Nephron progenitor cell (in vitro differentiated cells): ENCODE data around the gene SLC35F1.

ENCODE experiments used
- DNase-seq: peaks from one replicate; pipeline ENCODE4 v3.0.0; 2021
- H3K27ac Mint-ChIP-seq: 2 replicates; pipeline ENCODE4 v1.8.0; 2021; ENCODE audit warnings: mild to moderate bottlenecking, moderate library complexity, mixed read lengths
- H3K27me3 Mint-ChIP-seq: 2 replicates; pipeline ENCODE4 v1.8.0; 2021; ENCODE audit warnings: mild to moderate bottlenecking, low read depth, mixed read lengths; ENCODE audit not compliant: poor library complexity
- H3K36me3 Mint-ChIP-seq: 2 replicates; pipeline ENCODE4 v1.8.0; 2021; ENCODE audit warnings: low read depth, mixed read lengths
- H3K4me1 Mint-ChIP-seq: 2 replicates; pipeline ENCODE4 v1.8.0; 2021; ENCODE audit warnings: mixed read lengths
- H3K4me3 Mint-ChIP-seq: 2 replicates; pipeline ENCODE4 v1.8.0; 2021; ENCODE audit warnings: mild to moderate bottlenecking, moderate library complexity, mixed read lengths
- H3K9me3 Mint-ChIP-seq: 2 replicates; pipeline ENCODE4 v1.8.0; 2021; ENCODE audit warnings: mild to moderate bottlenecking, moderate library complexity, mixed read lengths
- CTCF ChIP-seq: fragments of 200-600 bp; sonication (generic); IDR thresholded peaks from 2 replicates; pipeline ENCODE4 v1.5.0; 2021; ENCODE audit warnings: antibody characterized with exemption

Gene SLC35F1

GRCh38 chr6:118168421-118168820, 261.4 kb downstream of the SLC35F1 start:
- peaks cover 8% of the 10 kb centered on the region for H3K9me3 Mint-ChIP-seq
- no peak overlapping the region for H3K27ac Mint-ChIP-seq
- no peaks in the 10 kb centered on the region for H3K4me1 Mint-ChIP-seq
- no peak for DNase-seq
- H3K36me3 Mint-ChIP-seq: peaks cover 4% of the 10 kb centered on the region
- H3K4me3 Mint-ChIP-seq: no peak overlapping the region
- no peak for TF ChIP-seq CTCF
- peaks cover 4% of the 10 kb centered on the region for H3K27me3 Mint-ChIP-seq

- DNase-seq: no peak
- Mint-ChIP-seq H3K9me3 (peaks cover 22% of the 10 kb centered on the region), H3K27me3 (peaks cover 6% of the 10 kb centered on the region), H3K4me1 (no peaks in the 10 kb centered on the region), H3K4me3 (no peak overlapping the region), H3K36me3 (peaks cover 12% of the 10 kb centered on the region), H3K27ac (no peak overlapping the region)
- no peak for TF ChIP-seq CTCF
Observed at GRCh38 chr6:118171852-118172251, 264.8 kb downstream of the SLC35F1 start.

GRCh38 chr6:118174071-118174470, 267.0 kb downstream of the SLC35F1 start:
- Mint-ChIP-seq H3K9me3 (peaks cover 22% of the 10 kb centered on the region), H3K27ac (no peak overlapping the region), H3K4me1 (no peaks in the 10 kb centered on the region), H3K4me3 (no peak overlapping the region), H3K27me3 (peaks cover 6% of the 10 kb centered on the region), H3K36me3 (peaks cover 12% of the 10 kb centered on the region)
- no peak for TF ChIP-seq CTCF
- no peak for DNase-seq

GRCh38 chr6:118177720-118178119, 270.7 kb downstream of the SLC35F1 start:
- Mint-ChIP-seq H3K36me3 (peaks cover 12% of the 10 kb centered on the region), H3K27ac (no peak overlapping the region), H3K4me3 (no peak overlapping the region), H3K9me3 (peaks cover 21% of the 10 kb centered on the region), H3K4me1 (no peaks in the 10 kb centered on the region), H3K27me3 (peaks cover 9% of the 10 kb centered on the region)
- no peak for TF ChIP-seq CTCF
- no peak for DNase-seq

- peaks cover 8% of the 10 kb centered on the region for H3K9me3 Mint-ChIP-seq
- H3K27me3 Mint-ChIP-seq: peaks cover 3% of the 10 kb centered on the region
- no peak overlapping the region for H3K27ac Mint-ChIP-seq
- peaks cover 5% of the 10 kb centered on the region for H3K36me3 Mint-ChIP-seq
- no peak for TF ChIP-seq CTCF
- DNase-seq: no peak
- no peak overlapping the region for H3K4me3 Mint-ChIP-seq
- H3K4me1 Mint-ChIP-seq: no peaks in the 10 kb centered on the region
Observed at GRCh38 chr6:118179048-118179447, 272.0 kb downstream of the SLC35F1 start.

- Mint-ChIP-seq H3K4me3 (peak overlapping the region; percentile 21), H3K4me1 (peaks cover 15% of the 10 kb centered on the region), H3K9me3 (no peaks in the 10 kb centered on the region), H3K36me3 (no peaks in the 10 kb centered on the region), H3K27ac (peak overlapping the region; percentile 92), H3K27me3 (peaks cover 3% of the 10 kb centered on the region)
- no peak for DNase-seq
- TF ChIP-seq CTCF: no peak
Observed at GRCh38 chr6:118186672-118187567, 279.9 kb downstream of the SLC35F1 start.
